GM12891 (cell line): Measurements from ENCODE around the gene COL5A1.
"Not testable (repeated sequence)": the region's sequence is repeated elsewhere in the genome, so short reads cannot be mapped to it uniquely, and the experiment has no call there.

ENCODE experiments used
- DNase-seq: peaks from one replicate; pipeline ENCODE4 v3.0.0; 2011; ENCODE audit warnings: low spot score; ENCODE audit not compliant: insufficient read length
- FAIRE-seq: peaks from 2 replicates; lab custom pipeline; 2011; peaks lifted over from hg19 to GRCh38; lab: Jason Lieb, UNC
- PAX5 ChIP-seq: IDR thresholded peaks from 2 replicates; pipeline ENCODE4 v1.6.1; 2011; ENCODE audit warnings: low read length, moderate library complexity, mild to moderate bottlenecking; ENCODE audit not compliant: insufficient read depth, severe bottlenecking
- POLR2A ChIP-seq: IDR thresholded peaks from 2 replicates; pipeline ENCODE4 v1.6.1; 2011; ENCODE audit warnings: low read depth, low read length, control low read depth
- POLR2AphosphoS5 ChIP-seq: IDR thresholded peaks from 2 replicates; pipeline ENCODE4 v1.6.1; 2011; ENCODE audit warnings: low read depth, low read length, control low read depth
- POU2F2 ChIP-seq: IDR thresholded peaks from 2 replicates; pipeline ENCODE4 v1.6.1; 2011; ENCODE audit warnings: low read depth, mild to moderate bottlenecking, control low read depth, low read length, moderate library complexity
- SPI1 ChIP-seq: IDR thresholded peaks from 2 replicates; pipeline ENCODE4 v1.6.1; 2011; ENCODE audit warnings: low read depth, low read length, control low read depth
- TAF1 ChIP-seq: IDR thresholded peaks from 2 replicates; pipeline ENCODE4 v1.6.1; 2011; ENCODE audit warnings: low read depth, low read length, control low read depth

The COL5A1 gene

DNA sequence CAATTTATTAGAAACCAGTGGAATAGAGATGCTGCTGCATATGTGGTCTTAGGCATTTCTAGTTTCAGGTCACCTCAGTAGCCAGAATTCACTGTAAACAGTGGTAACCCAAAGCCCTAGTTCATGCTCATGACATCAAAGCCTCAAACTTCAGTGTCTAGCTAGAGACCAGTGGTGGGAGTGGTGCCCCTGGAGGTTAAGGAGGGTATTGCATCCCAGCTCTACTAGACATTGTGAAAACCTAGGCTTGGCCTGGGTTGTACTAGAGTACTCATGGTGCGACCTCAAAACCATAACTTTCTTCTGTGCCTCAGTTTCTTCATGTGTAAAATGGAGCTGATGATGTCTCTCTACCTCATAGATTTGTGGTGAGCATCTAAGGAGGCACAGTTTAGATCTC is 18.8 kb downstream of the COL5A1 start:
- no peak for TF ChIP-seq TAF1
- no peak for TF ChIP-seq PAX5
- TF ChIP-seq SPI1: no peak
- no peak for TF ChIP-seq POLR2AphosphoS5
- no peak for TF ChIP-seq POLR2A
- TF ChIP-seq POU2F2: no peak
- DNase-seq: no peak
- FAIRE-seq: no peak

- DNase-seq (no peak), FAIRE-seq (no peak)
- TF ChIP-seq TAF1: no peak
- no peak for TF ChIP-seq SPI1
- no peak for TF ChIP-seq POLR2AphosphoS5
- no peak for TF ChIP-seq POU2F2
- TF ChIP-seq POLR2A: no peak
- TF ChIP-seq PAX5: no peak
Observed at GRCh38 chr9:134661299-134661698, 19.7 kb downstream of the COL5A1 start.

GRCh38 chr9:134661791-134662142 is 20.2 kb downstream of the COL5A1 start:
- DNase-seq: no peak
- TF ChIP-seq POLR2AphosphoS5 (no peak), PAX5 (no peak), SPI1 (no peak), TAF1 (no peak), POLR2A (no peak), POU2F2 (no peak)
- FAIRE-seq: no peak

DNA sequence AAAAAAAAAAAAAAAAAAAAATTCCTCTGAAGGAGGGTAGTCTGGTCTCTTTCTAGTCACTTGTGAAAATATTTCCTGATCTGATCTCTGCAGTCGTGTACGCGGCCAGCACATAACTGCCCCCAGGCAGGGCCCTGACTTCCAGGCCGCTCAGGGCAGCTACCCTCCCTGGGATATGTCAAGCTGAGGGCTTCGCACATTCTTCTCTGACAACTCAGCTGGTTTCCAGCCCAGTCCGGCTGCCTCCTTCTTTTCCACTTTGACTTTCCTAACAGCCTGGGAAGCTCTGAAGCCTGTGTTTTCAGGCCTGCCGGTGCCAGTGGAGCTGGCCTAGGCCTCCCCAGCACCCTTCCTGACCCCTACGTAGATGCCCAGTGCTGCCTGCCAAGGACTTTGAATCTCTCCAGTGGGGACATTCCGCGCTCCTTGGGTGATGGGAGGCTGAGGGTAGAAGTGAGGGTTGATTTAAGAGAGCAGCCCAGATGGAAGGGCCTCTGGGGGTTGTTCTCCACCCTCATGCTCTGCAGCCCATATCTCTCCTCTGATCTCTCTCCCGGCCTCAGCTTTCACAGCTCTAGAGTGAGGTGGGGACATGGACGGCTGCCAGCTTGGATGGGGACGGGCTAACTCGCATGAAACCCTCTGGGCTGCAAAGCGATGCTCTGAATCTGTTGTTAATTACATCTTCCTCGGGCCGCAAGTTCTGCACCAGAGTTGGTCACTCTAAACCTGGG is 20.7 kb downstream of the COL5A1 start:
- no peak for TF ChIP-seq POLR2AphosphoS5
- no peak for TF ChIP-seq POLR2A
- no peak for TF ChIP-seq PAX5
- TF ChIP-seq SPI1: no peak
- TF ChIP-seq POU2F2: no peak
- TF ChIP-seq TAF1: no peak
- FAIRE-seq (no peak), DNase-seq (no peak)

DNA sequence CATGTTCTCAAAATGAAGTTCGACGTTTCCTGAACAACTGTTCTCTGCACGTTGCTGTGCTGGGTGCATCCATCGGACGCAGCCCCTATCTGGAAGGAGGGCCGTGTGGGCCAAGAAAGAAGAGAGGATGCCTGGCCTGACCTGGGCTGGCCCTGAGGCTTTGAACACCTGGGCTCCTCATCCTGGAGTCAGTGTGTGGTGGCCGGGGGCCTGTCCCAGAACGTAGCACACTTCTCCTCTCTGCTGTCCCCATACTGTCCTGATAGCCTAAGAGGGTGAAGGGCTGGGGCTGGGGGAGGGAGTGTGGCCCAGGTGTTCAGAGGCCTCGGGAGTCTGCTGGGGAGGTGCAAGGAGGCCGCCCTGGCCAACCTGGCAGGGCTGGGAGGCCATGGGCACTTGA is 21.5 kb downstream of the COL5A1 start:
- DNase-seq (no peak), FAIRE-seq (no peak)
- no peak for TF ChIP-seq TAF1

GRCh38 chr9:134663753-134664415 is 22.3 kb downstream of the COL5A1 start:
- DNase-seq: no peak
- TF ChIP-seq POLR2A (no peak), TAF1 (no peak), POLR2AphosphoS5 (no peak), PAX5 (no peak), POU2F2 (no peak), SPI1 (no peak)
- no peak for FAIRE-seq

- DNase-seq (no peak), FAIRE-seq (no peak)
- TF ChIP-seq TAF1 (no peak), POU2F2 (no peak), POLR2AphosphoS5 (no peak), PAX5 (no peak)
Observed at GRCh38 chr9:134664446-134664845, 22.8 kb downstream of the COL5A1 start.

DNA sequence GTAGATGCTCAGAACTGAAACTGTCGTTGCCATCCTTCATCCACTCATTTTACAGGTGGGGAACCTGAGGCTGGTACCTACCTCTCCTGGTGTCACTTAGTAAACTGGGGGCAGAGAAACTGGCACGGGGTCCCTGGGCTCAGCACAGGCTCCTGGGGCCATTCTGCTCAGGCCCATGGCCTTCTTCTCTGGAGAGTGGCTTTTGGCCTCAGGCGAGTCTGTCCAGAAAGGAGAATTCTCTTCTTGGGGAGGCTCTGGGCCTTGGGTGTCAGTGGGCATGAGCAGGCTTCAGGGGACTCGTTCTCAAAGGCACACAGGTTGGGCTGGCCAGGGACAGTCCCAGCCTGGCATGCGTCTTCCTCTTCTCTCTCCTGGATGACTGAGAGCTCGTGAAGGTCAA is 24.6 kb downstream of the COL5A1 start:
- DNase-seq (no peak), FAIRE-seq (no peak)
- TF ChIP-seq POLR2A (no peak), PAX5 (no peak), TAF1 (no peak), SPI1 (no peak), POLR2AphosphoS5 (no peak), POU2F2 (no peak)

GRCh38 chr9:134666831-134667230 is 25.2 kb downstream of the COL5A1 start:
- no peak for DNase-seq

GRCh38 chr9:134668977-134669376 is 27.4 kb downstream of the COL5A1 start:
- not testable (repeated sequence) for DNase-seq, FAIRE-seq

More at GRCh38 chr9:134666831-134667230, 25.2 kb downstream of the COL5A1 start:
- TF ChIP-seq SPI1 (no peak), TAF1 (no peak), POLR2A (no peak), POU2F2 (no peak), PAX5 (no peak), POLR2AphosphoS5 (no peak)
- FAIRE-seq: no peak

DNA sequence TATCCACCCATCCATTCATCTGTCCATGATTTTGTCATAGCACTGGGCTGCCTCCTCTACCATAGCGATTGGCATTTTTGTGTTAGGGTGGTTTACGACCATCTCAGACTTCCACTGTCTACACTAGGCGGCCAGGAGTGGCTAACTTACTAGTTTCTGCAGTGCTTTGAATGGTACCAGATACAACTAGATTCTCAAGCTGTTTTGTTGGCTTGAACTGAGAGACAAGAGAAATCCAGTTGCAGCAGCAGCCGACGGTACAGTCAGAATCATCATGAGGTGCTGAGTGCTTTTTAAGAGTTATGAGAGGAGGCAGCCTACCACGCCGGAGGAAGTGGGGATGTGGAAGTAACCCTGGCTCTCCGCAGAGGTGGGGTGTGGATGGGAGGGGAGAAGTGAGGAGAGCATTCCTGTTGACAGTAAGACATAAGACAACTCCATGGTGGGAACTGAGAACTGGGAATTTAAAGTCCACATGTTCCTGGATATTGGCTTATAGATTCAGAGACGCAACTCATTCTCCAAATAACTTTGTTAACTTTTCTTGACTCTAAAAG is 27.9 kb downstream of the COL5A1 start:
- FAIRE-seq: no peak

More for the DNA sequence above, 27.9 kb downstream of the COL5A1 start:
- DNase-seq: no peak
- TF ChIP-seq SPI1 (no peak), PAX5 (no peak), POLR2A (no peak), TAF1 (no peak), POLR2AphosphoS5 (no peak), POU2F2 (no peak)
